RWPE2 (cell line): ENCODE results near the gene MYCBP.

Experiments
- ATAC-seq: fragments of 200-7000 bp; cut with Tn5 transposase; 3 replicates; pipeline ENCODE4 v1.9.1; 2021; ENCODE audit warnings: low read depth
- DNase-seq: peaks from one replicate; pipeline ENCODE4 v3.0.0-alpha.2; 2020; ENCODE audit warnings: low spot score
- H3K27ac ChIP-seq: fragments of 450-650 bp; 2 replicates; pipeline ENCODE4 v1.5.1; 2017; ENCODE audit warnings: mild to moderate bottlenecking; ENCODE audit not compliant: poor library complexity, severe bottlenecking
- H3K27me3 ChIP-seq: fragments of 250-450 bp; sonication (Bioruptor Pico); 2 replicates; pipeline ENCODE4 v1.5.1; 2021; ENCODE audit warnings: mild to moderate bottlenecking, moderate library complexity; ENCODE audit not compliant: insufficient read depth, poor library complexity, severe bottlenecking
- H3K36me3 ChIP-seq: fragments of 250-450 bp; sonication (Bioruptor Pico); 2 replicates; pipeline ENCODE4 v1.5.1; 2020; ENCODE audit warnings: low read depth, mild to moderate bottlenecking, moderate library complexity
- H3K4me1 ChIP-seq: fragments of 250-450 bp; sonication (Bioruptor Pico); 2 replicates; pipeline ENCODE4 v1.5.1; 2021; ENCODE audit warnings: mild to moderate bottlenecking, moderate library complexity; ENCODE audit not compliant: insufficient read depth, poor library complexity, severe bottlenecking
- H3K4me3 ChIP-seq: fragments of 250-450 bp; sonication (Bioruptor Pico); 2 replicates; pipeline ENCODE4 v1.5.1; 2021; ENCODE audit warnings: mild to moderate bottlenecking, moderate library complexity; ENCODE audit not compliant: severe bottlenecking
- H3K9me3 ChIP-seq: fragments of 250-450 bp; sonication (Bioruptor Pico); 2 replicates; pipeline ENCODE4 v1.5.1; 2021; ENCODE audit warnings: mild to moderate bottlenecking, moderate library complexity; ENCODE audit not compliant: severe bottlenecking
- TF ChIP-seq, protein P1 (sequence below): fragments of 450-650 bp; IDR thresholded peaks from one replicate; pipeline ENCODE4 v1.5.1; 2017; ENCODE audit warnings: mild to moderate bottlenecking, moderate library complexity; ENCODE audit not compliant: poor library complexity, severe bottlenecking

MYCBP gene, protein sequence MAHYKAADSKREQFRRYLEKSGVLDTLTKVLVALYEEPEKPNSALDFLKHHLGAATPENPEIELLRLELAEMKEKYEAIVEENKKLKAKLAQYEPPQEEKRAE

DNA sequence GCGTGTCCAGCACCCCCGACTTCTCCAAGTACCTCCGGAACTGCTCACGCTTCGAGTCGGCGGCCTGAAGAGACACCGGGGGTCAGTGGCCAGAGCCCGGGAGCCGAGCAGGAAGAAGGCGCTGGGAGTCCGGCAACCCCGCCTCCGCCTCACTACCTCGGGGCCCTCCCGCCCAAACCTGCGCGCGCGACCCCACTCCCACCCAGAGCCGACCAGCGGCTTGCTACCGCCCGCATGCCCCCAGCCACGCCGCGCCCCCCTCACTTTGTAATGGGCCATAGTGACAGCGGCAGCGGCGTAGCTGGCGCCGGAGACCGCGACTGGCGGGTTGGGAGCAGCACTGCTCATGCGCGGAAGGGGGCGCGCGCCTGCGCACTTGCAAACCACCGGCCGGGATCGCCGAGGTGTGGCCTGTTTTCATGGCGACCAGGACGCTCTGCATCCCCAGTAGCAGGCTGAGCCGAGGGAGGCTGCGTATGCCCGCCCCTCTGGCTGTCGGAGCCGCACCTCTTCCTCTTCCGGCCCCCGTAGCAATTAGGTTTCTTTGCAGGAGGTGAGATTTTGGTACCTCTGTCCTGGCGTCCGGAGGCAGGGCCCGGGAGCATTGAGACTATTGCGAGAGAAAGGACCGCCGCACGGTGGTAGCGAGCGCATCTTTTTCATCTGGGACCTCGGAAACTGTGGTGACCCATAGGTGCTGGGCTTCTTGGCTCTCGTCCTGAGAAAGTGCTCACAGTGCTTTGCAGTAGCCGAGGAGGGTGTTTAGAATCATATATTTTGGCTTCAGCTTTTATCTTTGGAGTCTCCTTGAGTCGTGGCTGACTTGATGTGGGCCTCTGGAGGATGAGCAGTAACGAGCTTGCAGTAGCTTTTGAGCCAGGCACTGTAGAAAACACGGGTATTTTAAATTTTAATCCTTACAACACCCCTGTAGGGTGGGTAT lies at the start of gene MYCBP:
TSS of gene MYCBP (minus strand) at position 322 of the 943 bp plus-strand sequence. CDS start at position 279, 43 bp downstream.
- Histone ChIP-seq H3K4me3 (peak within 1 kb of the TSS; percentile 84), H3K27me3 (no peaks in the 10 kb centered on the region), H3K4me1 (peaks cover 5% of the 10 kb centered on the region), H3K9me3 (no peaks in the 10 kb centered on the region), H3K36me3 (no peaks in the 10 kb centered on the region), H3K27ac (peak within 1 kb of the TSS; percentile 21)
- TF ChIP-seq, protein P1, sequence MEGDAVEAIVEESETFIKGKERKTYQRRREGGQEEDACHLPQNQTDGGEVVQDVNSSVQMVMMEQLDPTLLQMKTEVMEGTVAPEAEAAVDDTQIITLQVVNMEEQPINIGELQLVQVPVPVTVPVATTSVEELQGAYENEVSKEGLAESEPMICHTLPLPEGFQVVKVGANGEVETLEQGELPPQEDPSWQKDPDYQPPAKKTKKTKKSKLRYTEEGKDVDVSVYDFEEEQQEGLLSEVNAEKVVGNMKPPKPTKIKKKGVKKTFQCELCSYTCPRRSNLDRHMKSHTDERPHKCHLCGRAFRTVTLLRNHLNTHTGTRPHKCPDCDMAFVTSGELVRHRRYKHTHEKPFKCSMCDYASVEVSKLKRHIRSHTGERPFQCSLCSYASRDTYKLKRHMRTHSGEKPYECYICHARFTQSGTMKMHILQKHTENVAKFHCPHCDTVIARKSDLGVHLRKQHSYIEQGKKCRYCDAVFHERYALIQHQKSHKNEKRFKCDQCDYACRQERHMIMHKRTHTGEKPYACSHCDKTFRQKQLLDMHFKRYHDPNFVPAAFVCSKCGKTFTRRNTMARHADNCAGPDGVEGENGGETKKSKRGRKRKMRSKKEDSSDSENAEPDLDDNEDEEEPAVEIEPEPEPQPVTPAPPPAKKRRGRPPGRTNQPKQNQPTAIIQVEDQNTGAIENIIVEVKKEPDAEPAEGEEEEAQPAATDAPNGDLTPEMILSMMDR, result no peak
- ATAC-seq (peak; percentile 99), DNase-seq (peak; percentile 94)

DNA sequence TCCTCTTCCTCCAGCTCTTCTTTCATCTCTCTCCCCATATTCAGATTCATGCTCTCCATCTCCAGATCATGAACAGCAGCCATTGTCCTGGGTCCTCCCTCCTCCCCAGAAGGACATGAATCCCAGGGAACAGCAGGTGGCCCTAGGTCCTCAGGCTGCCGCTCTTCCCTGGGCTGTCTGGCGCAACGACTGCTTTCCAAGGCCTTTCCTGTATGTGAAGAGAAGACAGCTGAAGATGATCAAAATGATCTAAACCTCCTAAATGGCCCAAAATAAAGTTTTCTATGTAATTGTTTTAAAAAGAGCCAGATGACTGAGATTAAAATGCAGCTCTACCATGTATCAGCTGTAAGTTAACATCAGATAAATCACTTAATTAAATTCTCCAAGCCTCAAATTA lies 46.0 kb upstream of the MYCBP start:
- no peak for ATAC-seq
- H3K4me3 ChIP-seq, result no peak overlapping the region
- H3K9me3 ChIP-seq, result peaks cover 2% of the 10 kb centered on the region
- no peaks in the 10 kb centered on the region for H3K4me1 ChIP-seq
- H3K27ac ChIP-seq, result no peak overlapping the region
- H3K27me3 ChIP-seq, result no peaks in the 10 kb centered on the region
- DNase-seq, result no peak
- TF ChIP-seq, protein P1, result no peak
- no peaks in the 10 kb centered on the region for H3K36me3 ChIP-seq

DNA sequence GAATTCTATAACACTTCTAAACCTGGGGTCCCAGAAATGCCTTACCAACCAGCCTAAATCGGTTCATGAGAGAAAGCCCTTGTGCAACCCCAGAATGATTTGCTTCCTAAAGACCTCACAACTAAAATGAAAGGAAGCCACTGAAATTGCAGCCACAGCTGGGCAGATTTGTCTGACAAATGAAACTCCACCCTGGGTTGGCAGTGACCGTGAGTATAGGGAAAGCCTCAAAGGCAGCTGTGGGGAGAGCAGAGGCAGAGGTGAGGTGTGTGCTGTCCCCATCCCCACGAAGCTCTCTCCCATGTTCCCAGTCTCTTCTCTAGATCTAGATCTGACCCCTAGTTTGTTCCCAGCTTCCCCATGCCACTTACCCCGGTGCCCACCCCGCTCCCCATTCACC lies 45.4 kb upstream of the MYCBP start:
- TF ChIP-seq, protein P1, result no peak
- DNase-seq, result no peak
- Histone ChIP-seq H3K4me1 (no peaks in the 10 kb centered on the region), H3K9me3 (peaks cover 2% of the 10 kb centered on the region), H3K27ac (no peak overlapping the region), H3K27me3 (no peaks in the 10 kb centered on the region), H3K36me3 (no peaks in the 10 kb centered on the region), H3K4me3 (no peak overlapping the region)
- no peak for ATAC-seq

DNA sequence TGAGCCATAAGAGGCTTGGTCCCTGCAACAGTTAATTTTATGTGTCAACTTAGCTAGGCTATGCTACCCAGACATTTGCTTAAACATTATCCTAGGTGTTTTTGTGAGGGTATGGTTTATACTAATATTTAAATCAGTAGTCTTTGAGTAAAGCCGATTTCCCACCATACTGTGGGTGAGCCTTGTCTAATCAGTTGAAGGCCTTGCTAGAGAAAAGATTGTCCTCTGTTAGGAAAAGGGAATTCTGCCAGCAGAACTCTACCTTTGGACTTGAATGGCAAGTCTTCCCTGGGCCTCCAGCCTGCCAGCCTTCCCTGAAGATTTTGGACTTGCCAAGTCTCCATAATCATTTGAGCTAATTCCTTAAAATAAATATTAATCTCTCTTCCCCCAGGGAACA lies 44.6 kb upstream of the MYCBP start:
- H3K27ac ChIP-seq, result no peak overlapping the region
- H3K36me3 ChIP-seq, result no peaks in the 10 kb centered on the region
- peaks cover 2% of the 10 kb centered on the region for H3K9me3 ChIP-seq
- DNase-seq (no peak), ATAC-seq (no peak)
- H3K4me3 ChIP-seq, result no peak overlapping the region
- no peaks in the 10 kb centered on the region for H3K4me1 ChIP-seq
- no peaks in the 10 kb centered on the region for H3K27me3 ChIP-seq
- TF ChIP-seq, protein P1, result no peak
